GM12878 (cell line): ENCODE results near the gene PLA2G4E. TPM values are rescaled to one million over a fixed set of nuclear protein-coding genes. Genes with fewer than 3 reads are reported as not detected.

Source experiments
- ATAC-seq: fragments of 200-7000 bp; cut with Tn5 transposase; 3 replicates; pipeline ENCODE4 v1.9.1; 2020; ENCODE audit warnings: mild to moderate bottlenecking, moderate library complexity
- BruUV-seq: library from RNA; stranded (reverse); fragments of 400-500 nt; replicated peaks from 2 replicates; lab custom pipeline; 2021; lab: Mats Ljungman, UMichigan
- CTCF ChIA-PET: fragments of 300-600 bp; sonication (Branson Sonifier 250); formaldehyde crosslinking; extraction: SDS; loops from one replicate; lab custom pipeline; 2021; ENCODE audit warnings: inconsistent platforms; lab: Yijun Ruan, JAX
- POLR2A ChIA-PET: fragments of 350-600 bp; formaldehyde crosslinking; extraction: SDS; loops from one replicate; lab custom pipeline; 2021; ENCODE audit warnings: inconsistent platforms; lab: Charles Lee
- RAD21 ChIA-PET: fragments of 300-600 bp; sonication (Branson Sonifier 250); formaldehyde crosslinking; loops from one replicate; lab custom pipeline; 2023; ENCODE audit warnings: antibody characterized with exemption; ENCODE audit not compliant: unreplicated experiment; lab: Charles Lee
- SMC1A ChIA-PET: fragments of 300-600 bp; sonication (Branson Sonifier 250); formaldehyde crosslinking; loops from one replicate; lab custom pipeline; 2023; ENCODE audit not compliant: unreplicated experiment, uncharacterized antibody; lab: Charles Lee
- DNase-seq: peaks from one replicate; pipeline ENCODE4 v3.0.0-alpha.2; 2011; ENCODE audit warnings: low read depth, low spot score
- FAIRE-seq: peaks from 3 replicates; lab custom pipeline; 2011; peaks lifted over from hg19 to GRCh38; lab: Jason Lieb, UNC
- H2AFZ ChIP-seq: 2 replicates; pipeline ENCODE4 v1.6.0; 2011; ENCODE audit warnings: low read depth, low read length, control low read depth; ENCODE audit not compliant: control insufficient read depth
- H3K27ac ChIP-seq: 2 replicates; pipeline ENCODE4 v1.5.1; 2011; ENCODE audit warnings: control low read depth; ENCODE audit not compliant: control insufficient read depth, insufficient read depth
- H3K27me3 ChIP-seq, 2 experiments: replicated peaks in 1 of 2; 2 replicates each; pipeline versions ENCODE4 v1.6.0 to v1.6.1; 2011; ENCODE audit warnings: low read length in 1 of 2; ENCODE audit not compliant: control insufficient read depth in 2 of 2, insufficient read depth in 2 of 2
- H3K36me3 ChIP-seq, 2 experiments: 2 replicates each; pipeline ENCODE4 v1.5.1; 2011; ENCODE audit warnings: low read length in 1 of 2; ENCODE audit not compliant: control insufficient read depth in 2 of 2, insufficient read depth in 2 of 2
- H3K4me1 ChIP-seq: 2 replicates; pipeline ENCODE4 v1.6.1; 2011; ENCODE audit warnings: mild to moderate bottlenecking, low read length, moderate library complexity, mixed read lengths; ENCODE audit not compliant: control insufficient read depth, insufficient read depth
- H3K4me2 ChIP-seq: 2 replicates; pipeline ENCODE4 v1.6.0; 2011; ENCODE audit warnings: control low read depth; ENCODE audit not compliant: control insufficient read depth, insufficient read depth
- H3K4me3 ChIP-seq: fragments of 200-600 bp; sonication (generic); 2 replicates; pipeline ENCODE4 v1.5.1; 2016
- H3K79me2 ChIP-seq: 2 replicates; pipeline ENCODE4 v1.6.0; 2011; ENCODE audit warnings: low read length; ENCODE audit not compliant: control insufficient read depth, insufficient read depth
- H3K9ac ChIP-seq: 2 replicates; pipeline ENCODE4 v1.8.0; 2011; ENCODE audit warnings: low read length, control low read depth, mixed read lengths; ENCODE audit not compliant: control insufficient read depth, insufficient read depth
- H3K9me3 ChIP-seq: replicated peaks from 3 replicates; pipeline ENCODE4 v1.5.1; 2011; ENCODE audit warnings: mild to moderate bottlenecking, low read length; ENCODE audit not compliant: control insufficient read depth, insufficient read depth
- H4K20me1 ChIP-seq: 2 replicates; pipeline ENCODE4 v1.6.0; 2011; ENCODE audit not compliant: control insufficient read depth, insufficient read depth
- FOS ChIP-seq: IDR thresholded peaks from 3 replicates; pipeline ENCODE4 v1.6.1; 2011; ENCODE audit warnings: borderline replicate concordance; ENCODE audit not compliant: insufficient read length; ENCODE audit errors: extremely low read depth
- KDM1A ChIP-seq: fragments of 200-600 bp; sonication (generic); IDR thresholded peaks from 2 replicates; pipeline ENCODE4 v1.6.1; 2016; ENCODE audit warnings: borderline replicate concordance
- LARP7 ChIP-seq: fragments of 450-650 bp; IDR thresholded peaks from 2 replicates; pipeline ENCODE4 v1.6.1; 2017; ENCODE audit warnings: mild to moderate bottlenecking
- POLR2AphosphoS5 ChIP-seq: IDR thresholded peaks from 2 replicates; pipeline ENCODE4 v1.6.1; 2011; ENCODE audit warnings: mild to moderate bottlenecking, low read length, inconsistent platforms
- SIN3A ChIP-seq: IDR thresholded peaks from 2 replicates; pipeline ENCODE4 v1.6.1; 2012; ENCODE audit warnings: low read depth, low read length, improper control_type of control experiment
- SMARCA5 ChIP-seq: fragments of 450-650 bp; IDR thresholded peaks from 2 replicates; pipeline ENCODE4 v1.6.1; 2017; ENCODE audit warnings: mild to moderate bottlenecking
- ZNF207 ChIP-seq: fragments of 450-650 bp; IDR thresholded peaks from 2 replicates; pipeline ENCODE4 v1.6.1; 2014; ENCODE audit warnings: antibody characterized with exemption, mild to moderate bottlenecking, borderline replicate concordance
- ZNF384 ChIP-seq: IDR thresholded peaks from 2 replicates; pipeline ENCODE4 v1.6.1; 2012; ENCODE audit warnings: low read depth, mild to moderate bottlenecking, low read length, improper control_type of control experiment, borderline replicate concordance
- WGBS: methylation state at CpG from one replicate; pipeline ENCODE4 v1.1.6; 2016; ENCODE audit warnings: low lambda C conversion rate; ENCODE audit not compliant: insufficient replicate concordance, insufficient coverage; ENCODE audit errors: missing lambda C conversion rate; 5-methylcytosine and 5-hydroxymethylcytosine counted together
- in situ Hi-C: fragments of 300-500 bp; cut with MboI; formaldehyde crosslinking; loops from 9 replicates; pipeline ENCODE4 v1.14.3; 2018; ENCODE audit warnings: mixed read lengths
- intact Hi-C: fragments of 100-400 bp; cut with micrococcal nuclease; formaldehyde crosslinking; loops from one replicate; pipeline ENCODE4 v1.14.2; 2022; ENCODE audit not compliant: unreplicated experiment
- polyA plus RNA-seq, 11 experiments: library from polyadenylated mRNA; depleted of rRNA in 4 of 11; unstranded in 6 of 11; stranded (reverse) in 5 of 11; fragments of >200 nt; fragmentation: Nextera tagmentation in 4 of 11; fragmentation: Illumina TruSeq in 1 of 11; extraction: Ambion mirVana in 4 of 11; extraction: Trizol in 1 of 11; gene quantifications; 1 replicate in 1 of 11; 2 replicates in 10 of 11; pipeline versions ENCODE4 v1.2.1 to v1.2.3, GENCODE V29; 2011 to 2016; ENCODE audit warnings: inconsistent platforms in 2 of 11, missing spikeins in 2 of 11, low read depth in 1 of 11
- total RNA-seq, 4 experiments: library from RNA; depleted of rRNA in 3 of 4; stranded (reverse); fragments of >200 nt in 3 of 4; fragmentation: Illumina TruSeq in 1 of 4; extraction: Trizol in 1 of 4; gene quantifications; 2 replicates each; pipeline versions ENCODE4 v1.2.1 to v1.2.3, GENCODE V29; 2013 to 2021

The PLA2G4E gene
- total and polyA plus RNA-seq, 10 of the 15 experiments (the other 5 are each of a cell fraction or from before 2014, with no cell fraction given), result 0.05 to 0.32 (median 0.06) TPM; not detected in 5

GRCh38 chr15:41997845-41998244 lies 23.0 kb downstream of the PLA2G4E start:
- no peaks in the 10 kb centered on the region for H4K20me1 ChIP-seq
- DNase-seq (no peak), FAIRE-seq (no peak), ATAC-seq (no peak)
- no peaks in the 10 kb centered on the region for H3K9me3 ChIP-seq
- 48% methylated on average over 3 of the region's 3 CpGs for WGBS
- no peaks in the 10 kb centered on the region for H3K79me2 ChIP-seq
- ChIA-PET SMC1A (interaction anchor here (0.7 to 1.6 kb wide), 5 partner anchors 18 to 224 kb away, joined by 3 to 7 read pairs (median 3); partner anchors contain the start of gene MAPKBP1), RAD21 (no interaction called here)
- H3K4me1 ChIP-seq, result no peaks in the 10 kb centered on the region
- intact Hi-C loops, result no loop called here
- no peak overlapping the region for H3K27ac ChIP-seq
- TF ChIP-seq LARP7 (no peak), SIN3A (no peak), KDM1A (no peak), POLR2AphosphoS5 (no peak), ZNF384 (no peak), SMARCA5 (no peak), FOS (no peak), ZNF207 (no peak)
- TF ChIP-seq, all 136 proteins: peak for 0
- ChIA-PET CTCF (interaction anchor here (0.6 to 5.6 kb wide), 11 partner anchors 8 to 378 kb away, joined by 3 to 26 read pairs (median 3); no protein-coding TSS in a partner anchor), POLR2A (interaction anchor here (0.6 kb wide), 1 partner anchor 27 kb away, joined by 3 read pairs; no protein-coding TSS in a partner anchor)
- in situ Hi-C loops, result no loop called here
- no peak overlapping the region for H2AFZ ChIP-seq
- H3K9ac ChIP-seq, result no peak overlapping the region
- no peak overlapping the region for H3K4me3 ChIP-seq
- H3K4me2 ChIP-seq, result no peak overlapping the region
- no TSS peak for BruUV-seq
- H3K36me3 ChIP-seq, result no peaks in the 10 kb centered on the region
- H3K27me3 ChIP-seq, result no peaks in the 10 kb centered on the region
